Mammary epithelial cell (primary cell): ENCODE measurements around the gene CENPX.

Source experiments
- EZH2 ChIP-seq: IDR thresholded peaks from 2 replicates; pipeline ENCODE4 v1.6.1; 2012; ENCODE audit warnings: low read length, inconsistent platforms, borderline replicate concordance
- TF ChIP-seq, protein P1 (sequence below), 2 donors: IDR thresholded peaks in 1 of 2; conservative IDR thresholded peaks in 1 of 2; 2 replicates each; pipeline ENCODE4 v1.5.1; 2011 to 2012; ENCODE audit warnings: inconsistent platforms in 2 of 2, low read length in 2 of 2, mild to moderate bottlenecking in 2 of 2, control low read depth in 1 of 2, low read depth in 1 of 2; ENCODE audit not compliant: insufficient read depth in 1 of 2; ENCODE audit errors: extremely low read depth in 1 of 2

DNA sequence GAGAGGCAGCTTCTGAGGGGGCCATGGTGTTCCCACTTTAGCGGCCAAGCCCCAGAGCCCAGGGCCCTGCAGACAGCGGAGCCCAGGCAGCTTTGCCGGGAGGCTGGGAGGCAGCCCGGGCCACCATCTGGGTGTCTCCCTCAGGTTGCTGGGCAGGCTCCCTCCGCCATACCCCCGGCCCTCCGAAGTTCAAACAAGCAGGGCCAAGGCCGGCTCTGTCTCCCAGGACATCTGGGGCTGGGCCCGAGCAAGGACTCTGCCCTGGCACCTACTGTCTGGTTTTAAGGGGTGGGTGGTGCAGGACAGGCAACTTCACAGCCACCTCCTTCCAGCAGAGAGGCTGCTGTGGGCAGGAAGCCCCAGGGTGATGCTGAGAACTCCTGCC is 40.3 kb upstream of the CENPX start:
- TF ChIP-seq, protein P1, sequence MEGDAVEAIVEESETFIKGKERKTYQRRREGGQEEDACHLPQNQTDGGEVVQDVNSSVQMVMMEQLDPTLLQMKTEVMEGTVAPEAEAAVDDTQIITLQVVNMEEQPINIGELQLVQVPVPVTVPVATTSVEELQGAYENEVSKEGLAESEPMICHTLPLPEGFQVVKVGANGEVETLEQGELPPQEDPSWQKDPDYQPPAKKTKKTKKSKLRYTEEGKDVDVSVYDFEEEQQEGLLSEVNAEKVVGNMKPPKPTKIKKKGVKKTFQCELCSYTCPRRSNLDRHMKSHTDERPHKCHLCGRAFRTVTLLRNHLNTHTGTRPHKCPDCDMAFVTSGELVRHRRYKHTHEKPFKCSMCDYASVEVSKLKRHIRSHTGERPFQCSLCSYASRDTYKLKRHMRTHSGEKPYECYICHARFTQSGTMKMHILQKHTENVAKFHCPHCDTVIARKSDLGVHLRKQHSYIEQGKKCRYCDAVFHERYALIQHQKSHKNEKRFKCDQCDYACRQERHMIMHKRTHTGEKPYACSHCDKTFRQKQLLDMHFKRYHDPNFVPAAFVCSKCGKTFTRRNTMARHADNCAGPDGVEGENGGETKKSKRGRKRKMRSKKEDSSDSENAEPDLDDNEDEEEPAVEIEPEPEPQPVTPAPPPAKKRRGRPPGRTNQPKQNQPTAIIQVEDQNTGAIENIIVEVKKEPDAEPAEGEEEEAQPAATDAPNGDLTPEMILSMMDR (conservative IDR thresholded peaks at IDR 0.05 in 1 of 2, IDR thresholded peaks at IDR 0.05 in 1 of 2; ENCODE audit: extremely low read depth in 1 of 2, insufficient read depth in 1 of 2, low read depth in 1 of 2, low read length in 2 of 2): no peak
- TF ChIP-seq EZH2: no peak
